ENCODE results near the gene TBATA.

DNA sequence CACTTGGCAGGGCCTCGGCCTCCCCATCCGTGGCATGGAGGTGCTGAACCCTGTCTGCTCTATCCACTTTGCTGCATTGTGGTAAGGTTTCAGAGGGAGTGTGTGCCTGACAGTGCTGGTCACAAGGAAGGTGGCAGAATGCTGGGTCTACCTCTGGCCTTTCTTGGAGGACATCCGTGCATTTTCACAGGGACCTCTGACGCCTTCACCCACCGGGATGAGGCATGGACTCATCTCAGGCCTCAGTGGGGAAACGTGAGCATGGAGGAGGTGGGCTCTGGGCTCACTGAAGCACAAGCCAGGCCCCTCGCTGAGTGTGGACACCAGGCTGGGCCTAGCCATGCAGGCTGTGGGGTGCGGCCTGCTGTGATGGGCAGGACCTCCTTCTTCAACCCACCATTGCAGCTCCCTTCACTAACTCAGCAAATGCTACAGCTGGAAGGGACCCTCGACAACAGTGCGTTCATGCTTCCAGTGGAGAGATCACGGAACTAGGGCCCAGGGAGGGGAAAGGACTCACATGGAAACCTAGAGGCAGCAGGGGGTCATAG is 8.6 kb downstream of the TBATA start:
- TF ChIP-seq POLR2A (IDR thresholded peaks at IDR 0.05) = no peak
- TF ChIP-seq, protein P1, sequence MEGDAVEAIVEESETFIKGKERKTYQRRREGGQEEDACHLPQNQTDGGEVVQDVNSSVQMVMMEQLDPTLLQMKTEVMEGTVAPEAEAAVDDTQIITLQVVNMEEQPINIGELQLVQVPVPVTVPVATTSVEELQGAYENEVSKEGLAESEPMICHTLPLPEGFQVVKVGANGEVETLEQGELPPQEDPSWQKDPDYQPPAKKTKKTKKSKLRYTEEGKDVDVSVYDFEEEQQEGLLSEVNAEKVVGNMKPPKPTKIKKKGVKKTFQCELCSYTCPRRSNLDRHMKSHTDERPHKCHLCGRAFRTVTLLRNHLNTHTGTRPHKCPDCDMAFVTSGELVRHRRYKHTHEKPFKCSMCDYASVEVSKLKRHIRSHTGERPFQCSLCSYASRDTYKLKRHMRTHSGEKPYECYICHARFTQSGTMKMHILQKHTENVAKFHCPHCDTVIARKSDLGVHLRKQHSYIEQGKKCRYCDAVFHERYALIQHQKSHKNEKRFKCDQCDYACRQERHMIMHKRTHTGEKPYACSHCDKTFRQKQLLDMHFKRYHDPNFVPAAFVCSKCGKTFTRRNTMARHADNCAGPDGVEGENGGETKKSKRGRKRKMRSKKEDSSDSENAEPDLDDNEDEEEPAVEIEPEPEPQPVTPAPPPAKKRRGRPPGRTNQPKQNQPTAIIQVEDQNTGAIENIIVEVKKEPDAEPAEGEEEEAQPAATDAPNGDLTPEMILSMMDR (IDR thresholded peaks at IDR 0.05) = no peak

All from heart left ventricle (tissue), 13 donors.